Embryonic facial prominence (tissue), 1 donor: Measurements from ENCODE around the gene CCDC146.
"Not testable (repeated sequence)": the region's sequence is repeated elsewhere in the genome, so short reads cannot be mapped to it uniquely, and the experiment has no call there.

Experiments
- DNase-seq: peaks from one replicate; pipeline ENCODE4 v3.0.0-alpha.2; 2016; ENCODE audit errors: extremely low spot score

Gene CCDC146

GRCh38 chr7:77329466-77330168 lies 207.2 kb downstream of the CCDC146 start:
- no peak for DNase-seq

- no peak for DNase-seq
These were observed 207.9 kb downstream of the CCDC146 start for GRCh38 chr7:77330169-77330882.

GRCh38 chr7:77331938-77332695 lies 209.7 kb downstream of the CCDC146 start:
- peak; percentile 51 for DNase-seq

GRCh38 chr7:77334039-77334438 lies 211.6 kb downstream of the CCDC146 start:
- not testable (repeated sequence) for DNase-seq

GRCh38 chr7:77335581-77335980 lies 213.2 kb downstream of the CCDC146 start:
- no peak for DNase-seq

DNA sequence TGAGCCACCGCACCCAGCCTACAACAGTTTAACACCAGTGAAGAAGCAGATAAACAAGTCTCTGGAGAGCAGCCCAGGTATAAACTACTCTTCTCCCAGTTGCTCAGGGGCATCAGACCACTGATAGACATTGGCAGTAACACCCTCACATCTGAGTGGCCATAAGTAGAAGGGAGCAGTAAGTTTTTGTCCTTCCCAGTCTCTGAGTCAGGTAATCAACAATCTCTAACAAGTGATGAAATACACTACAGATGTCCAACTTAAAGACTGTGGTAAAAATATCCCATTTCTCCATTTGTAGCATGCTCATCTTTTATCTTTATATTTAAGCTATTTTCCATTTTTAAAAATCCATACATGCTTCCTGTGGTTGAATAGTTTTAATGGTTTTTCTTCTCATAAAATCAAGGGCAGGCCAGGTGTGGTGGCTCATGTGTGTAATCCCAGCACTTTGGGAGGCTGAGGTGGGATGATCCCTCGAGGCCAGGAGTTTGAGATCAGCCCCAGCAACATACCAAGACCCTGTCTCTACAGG lies 215.1 kb downstream of the CCDC146 start:
- DNase-seq: no peak

- DNase-seq: no peak
These were observed 215.8 kb downstream of the CCDC146 start for GRCh38 chr7:77338260-77338659.

GRCh38 chr7:77338883-77339629 lies 216.6 kb downstream of the CCDC146 start:
- no peak for DNase-seq

- no peak for DNase-seq
These were observed 217.3 kb downstream of the CCDC146 start for GRCh38 chr7:77339726-77340125.
